Retinal pigment epithelial cell (primary cell): ENCODE data around the gene YTHDC2.

ENCODE experiments used
- DNase-seq: peaks from one replicate; pipeline ENCODE4 v3.0.0-alpha.2; 2010; ENCODE audit warnings: low read depth
- H3K4me3 ChIP-seq: 2 replicates; pipeline ENCODE4 v1.5.1; 2011; ENCODE audit warnings: mild to moderate bottlenecking, low read length, control low read depth, moderate library complexity
- CTCF ChIP-seq: conservative IDR thresholded peaks from 2 replicates; pipeline ENCODE4 v1.5.1; 2011; ENCODE audit warnings: low read depth, low read length, control low read depth, inconsistent platforms

The YTHDC2 gene

DNA sequence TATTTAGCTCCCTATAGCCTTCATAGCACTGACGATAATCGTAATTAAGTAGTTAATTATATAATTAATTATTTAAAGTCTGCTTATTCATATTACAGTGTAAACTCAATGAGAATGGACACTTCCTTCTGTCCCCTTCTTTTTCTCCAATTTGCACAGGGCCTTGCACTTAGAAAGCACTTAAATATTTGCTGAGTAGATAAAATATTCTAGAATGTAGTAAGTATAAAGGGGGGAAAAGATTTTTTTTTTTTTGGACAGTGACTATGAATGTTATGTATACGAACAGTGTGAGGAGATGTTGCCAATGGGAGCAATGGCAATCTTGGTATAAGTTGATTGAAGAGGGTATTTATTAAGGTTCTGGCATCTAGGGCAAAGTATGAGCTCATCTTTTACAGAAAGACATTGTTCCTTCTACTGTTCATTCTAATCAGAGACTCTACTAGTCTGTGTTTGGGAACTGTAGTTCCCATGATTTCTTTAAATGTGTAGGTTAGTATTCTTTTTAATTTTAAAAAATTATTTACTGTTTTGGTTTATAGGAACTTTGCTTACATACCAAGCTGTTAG lies 49.4 kb downstream of the YTHDC2 start:
- DNase-seq: no peak
- no peak for TF ChIP-seq CTCF
- no peak overlapping the region for H3K4me3 ChIP-seq

DNA sequence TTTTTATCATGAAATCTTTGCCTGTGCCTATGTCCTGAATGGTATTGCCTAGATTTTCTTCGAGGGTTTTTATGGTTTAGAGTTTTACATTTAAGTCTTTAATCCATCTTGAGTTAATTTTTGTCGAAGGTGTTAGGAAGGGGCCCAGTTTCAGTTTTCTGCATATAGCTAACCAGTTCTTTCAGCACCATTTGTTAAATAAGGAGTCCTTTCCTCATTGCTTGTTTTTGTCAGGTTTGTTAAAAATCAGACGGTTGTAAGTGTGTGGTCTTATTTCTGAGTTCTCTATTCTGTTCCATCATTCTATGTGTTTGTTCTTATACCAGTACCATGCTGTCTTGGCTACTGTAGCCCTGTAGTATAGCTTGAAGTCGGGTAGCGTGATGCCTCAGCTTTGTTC lies 55.9 kb downstream of the YTHDC2 start:
- H3K4me3 ChIP-seq: no peak overlapping the region
- no peak for DNase-seq
- TF ChIP-seq CTCF: no peak

GRCh38 chr5:113572716-113573115 lies 59.2 kb downstream of the YTHDC2 start:
- no peak for TF ChIP-seq CTCF
- H3K4me3 ChIP-seq: no peak overlapping the region
- DNase-seq: no peak

DNA sequence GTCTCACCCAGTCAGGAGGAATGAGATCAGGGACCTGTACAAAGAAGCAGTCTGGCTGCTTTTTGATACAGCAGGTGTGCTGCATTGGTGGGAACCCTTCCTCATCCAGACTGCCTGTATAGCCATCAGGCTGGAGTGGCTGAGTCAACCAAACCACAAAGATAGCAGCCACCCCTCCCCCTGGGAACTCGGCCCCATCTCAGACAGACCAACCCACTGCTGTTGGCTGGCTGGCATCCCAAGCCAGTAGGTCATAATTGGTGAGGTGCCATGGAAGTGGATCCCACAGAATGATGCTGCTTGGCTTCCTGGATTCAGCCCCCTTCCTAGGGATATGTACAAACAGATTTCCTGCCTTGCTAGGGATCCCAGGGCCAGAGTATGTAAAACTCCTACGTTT lies 60.9 kb downstream of the YTHDC2 start:
- DNase-seq: peak; percentile 14
- H3K4me3 ChIP-seq: no peak overlapping the region
- TF ChIP-seq CTCF: no peak

- no peak for TF ChIP-seq CTCF
- no peak for DNase-seq
- H3K4me3 ChIP-seq: no peak overlapping the region
These were observed 61.6 kb downstream of the YTHDC2 start for GRCh38 chr5:113575074-113575473.

DNA sequence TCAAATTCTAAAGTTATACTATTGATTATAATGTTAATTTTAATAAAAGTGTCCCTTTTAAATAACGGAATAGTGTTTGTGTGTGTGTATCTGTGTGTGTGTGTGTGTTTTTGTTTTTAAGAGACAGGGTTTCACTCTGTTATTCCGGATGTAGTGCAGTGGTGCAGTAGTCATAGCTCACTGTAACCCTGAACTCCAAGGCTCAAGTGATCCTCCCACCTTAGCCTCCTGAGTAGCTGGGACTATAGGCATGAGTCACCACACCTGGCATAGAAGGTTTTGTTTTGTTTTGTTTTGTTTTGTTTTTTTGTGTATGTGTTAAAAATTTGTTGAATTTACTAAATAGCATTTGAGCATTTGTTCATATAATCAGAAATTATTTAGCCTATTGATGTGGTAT lies 64.6 kb downstream of the YTHDC2 start:
- TF ChIP-seq CTCF: no peak
- no peak for DNase-seq
- H3K4me3 ChIP-seq: no peak overlapping the region

DNA sequence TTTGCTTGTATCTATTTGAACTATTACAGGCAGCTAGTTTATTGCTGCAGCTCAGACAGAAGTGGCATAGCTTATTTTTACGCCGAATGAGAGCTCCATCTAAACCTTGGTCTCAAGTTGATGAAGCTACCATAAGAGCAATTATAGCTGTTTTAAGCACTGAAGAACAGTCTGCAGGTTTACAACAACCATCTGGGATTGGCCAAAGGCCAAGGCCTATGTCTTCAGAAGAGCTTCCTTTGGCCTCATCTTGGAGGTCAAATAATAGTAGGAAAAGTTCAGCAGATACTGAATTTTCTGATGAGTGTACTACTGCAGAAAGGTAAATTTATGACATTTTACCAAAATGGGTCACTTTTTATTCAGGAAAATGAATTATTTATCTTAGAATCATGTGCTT lies 67.9 kb downstream of the YTHDC2 start:
- no peak overlapping the region for H3K4me3 ChIP-seq
- TF ChIP-seq CTCF: no peak

More for the DNA sequence above, 67.9 kb downstream of the YTHDC2 start:
- DNase-seq: no peak
